GM19193 (cell line): Measurements from ENCODE around the gene ITIH4.

ENCODE experiments used
- POLR2A ChIP-seq: IDR thresholded peaks from 4 replicates; pipeline ENCODE4 v1.6.1; 2011; ENCODE audit not compliant: insufficient read depth, insufficient read length; ENCODE audit errors: extremely low read depth

ITIH4 gene

DNA sequence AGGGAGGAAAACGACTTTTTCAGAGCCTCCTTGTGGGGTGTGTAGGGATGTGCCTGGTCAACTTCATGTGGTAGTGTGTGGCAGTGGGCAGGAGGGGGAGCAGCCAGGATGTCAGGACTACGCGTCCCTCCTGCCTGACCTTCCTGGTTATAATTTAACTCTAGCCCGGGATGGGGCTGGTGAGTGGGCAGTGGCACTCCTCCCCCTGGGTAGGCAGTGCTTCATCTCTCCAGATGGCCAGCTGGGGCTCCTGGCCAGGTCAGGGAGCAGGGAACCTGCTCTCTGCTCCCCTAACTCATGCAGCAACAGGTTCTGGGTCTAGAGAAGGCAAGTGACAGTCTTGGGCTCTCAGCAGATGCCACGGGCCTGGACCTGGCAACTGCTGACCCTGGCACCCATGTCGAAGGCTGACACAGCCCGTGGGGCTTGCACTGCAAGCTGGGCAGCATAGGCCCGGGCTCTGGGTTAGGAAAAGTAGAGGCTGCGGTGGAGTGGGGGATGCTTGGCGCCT lies 2.6 kb downstream of the ITIH4 start:
- TF ChIP-seq POLR2A, result no peak

DNA sequence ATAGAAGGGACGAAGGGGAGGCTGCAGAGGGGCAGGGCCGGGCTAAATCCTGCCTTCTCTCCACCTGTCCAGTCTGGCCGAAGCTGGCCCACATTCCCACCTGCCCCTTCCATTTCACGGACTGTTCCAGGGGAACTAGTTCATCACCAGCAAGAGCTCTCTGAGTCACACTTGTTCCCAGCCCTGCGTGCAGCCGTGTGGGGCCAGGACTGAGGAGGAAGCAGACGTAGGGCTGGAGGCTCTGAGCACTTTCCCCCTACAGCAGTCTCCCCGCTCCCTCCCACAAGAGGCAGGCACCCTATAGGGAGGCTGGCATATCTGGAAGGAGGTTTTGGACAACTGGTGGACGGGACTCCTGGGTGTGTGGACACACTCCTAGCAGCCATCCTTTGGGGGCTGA lies 3.0 kb downstream of the ITIH4 start:
- no peak for TF ChIP-seq POLR2A

DNA sequence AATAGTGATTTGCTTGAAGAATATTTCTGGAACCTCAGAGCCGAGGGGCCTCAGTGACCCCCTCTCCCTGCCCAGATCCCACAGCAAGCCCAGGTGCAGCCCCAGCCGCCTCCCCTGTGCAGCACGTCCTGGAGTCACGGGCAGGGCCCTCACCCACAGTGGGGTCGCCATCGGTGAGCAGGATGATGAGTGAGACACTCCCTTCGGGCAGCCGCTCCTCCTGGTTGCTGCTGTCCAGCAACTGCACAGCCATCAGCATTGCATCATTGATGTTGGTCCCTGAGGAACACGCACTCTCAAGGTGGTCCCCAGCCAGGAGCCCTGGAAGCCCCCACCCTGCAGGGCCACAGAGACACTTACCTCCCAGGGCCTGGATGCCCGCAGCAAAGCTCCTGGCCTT lies 6.4 kb downstream of the ITIH4 start:
- TF ChIP-seq POLR2A, result no peak

DNA sequence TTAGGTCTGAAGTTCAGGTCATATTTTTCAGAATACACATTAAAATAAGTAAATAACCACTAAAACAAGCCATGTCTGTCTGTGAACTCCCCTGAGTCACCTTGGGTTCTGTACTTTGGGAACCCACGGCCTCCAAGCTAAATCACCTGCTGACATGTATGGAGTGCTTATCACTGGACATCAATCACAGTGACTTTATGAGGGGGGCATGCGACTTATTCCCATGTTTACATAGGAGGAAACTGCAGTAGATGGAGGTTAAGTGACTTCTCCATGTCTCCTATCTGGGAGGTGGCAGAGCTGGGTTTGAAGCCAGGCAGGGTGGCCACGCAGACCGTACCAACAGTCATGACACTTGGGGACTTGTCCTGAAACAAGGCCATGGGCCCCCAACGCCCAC lies 8.1 kb downstream of the ITIH4 start:
- TF ChIP-seq POLR2A, result no peak

DNA sequence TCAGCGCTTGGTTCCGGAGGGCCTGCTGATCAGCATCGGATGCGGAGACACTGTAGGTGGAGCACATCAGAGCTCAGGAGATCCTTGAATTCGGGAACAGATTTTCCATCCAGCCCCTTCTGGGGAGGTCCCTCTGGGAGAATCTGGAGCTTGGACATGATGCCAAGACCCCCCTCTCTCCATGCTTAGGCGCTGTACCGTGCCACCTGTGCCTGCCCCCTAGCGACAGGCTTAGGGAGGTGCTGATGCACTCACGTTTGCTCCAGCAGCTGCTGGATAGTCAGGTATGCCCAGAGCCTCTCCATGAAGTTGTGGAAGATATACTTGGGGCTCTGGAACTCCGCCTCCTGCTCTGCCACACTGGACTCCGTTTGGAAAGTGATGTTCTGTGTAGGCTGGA lies 9.7 kb downstream of the ITIH4 start:
- TF ChIP-seq POLR2A, result no peak

DNA sequence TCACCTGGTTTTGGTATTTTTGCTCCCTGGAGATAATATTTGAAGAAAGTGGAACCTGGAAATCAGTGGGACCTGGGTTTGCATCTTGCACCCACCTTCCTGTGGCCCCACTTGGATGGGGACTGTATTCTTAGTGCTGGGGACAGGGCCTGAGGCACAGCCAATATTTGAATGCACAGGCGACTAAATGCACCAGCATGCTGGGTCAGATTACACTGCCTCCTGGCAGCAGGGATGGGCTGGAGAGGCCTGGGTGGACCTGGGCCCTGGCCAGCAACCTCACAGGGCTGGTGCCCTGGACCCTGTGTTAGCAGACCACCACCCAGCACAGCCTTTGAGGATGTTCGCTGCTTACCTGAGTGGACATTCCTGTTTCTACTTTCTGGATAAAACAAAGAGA lies 10.5 kb downstream of the ITIH4 start:
- no peak for TF ChIP-seq POLR2A

DNA sequence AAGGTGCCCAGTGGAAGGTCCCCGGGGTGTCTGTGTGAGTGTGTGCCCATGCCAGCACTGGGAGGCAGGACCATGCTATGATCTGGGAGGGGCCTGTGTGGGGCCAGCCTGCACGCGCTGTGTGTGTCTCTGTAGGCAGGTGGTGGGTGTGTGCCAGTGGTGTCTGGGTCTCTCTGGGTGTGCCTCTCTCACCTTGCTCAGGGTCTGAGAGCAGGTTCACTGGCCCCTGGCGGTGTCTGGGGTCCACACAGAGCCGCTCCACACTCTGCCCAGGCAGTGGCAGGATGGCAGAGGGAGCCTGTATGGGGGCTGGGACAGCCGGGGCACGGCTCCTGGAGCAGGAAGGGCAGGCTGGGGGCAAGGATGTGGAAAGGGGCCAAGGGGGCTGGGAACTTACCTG lies 12.6 kb downstream of the ITIH4 start:
- no peak for TF ChIP-seq POLR2A

DNA sequence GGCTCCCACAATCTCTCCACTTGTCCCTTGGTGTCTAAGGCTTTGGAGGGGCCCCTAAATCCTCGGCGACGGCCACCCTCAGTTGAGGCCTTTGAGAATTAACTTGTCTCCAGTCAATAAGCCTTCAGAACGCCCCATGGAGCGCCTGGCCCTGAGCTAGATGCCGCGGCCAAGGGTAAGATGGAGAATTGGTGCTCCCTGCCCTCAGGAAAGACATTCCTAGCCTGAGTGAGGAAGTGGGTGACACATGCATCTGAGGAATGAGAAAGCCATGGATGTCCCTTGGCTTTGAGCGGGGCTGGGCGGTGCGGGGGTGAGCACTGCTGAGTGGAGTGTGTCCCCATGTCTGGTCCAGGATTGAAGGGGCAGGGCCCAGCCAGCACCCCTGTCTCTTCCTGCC lies 13.3 kb downstream of the ITIH4 start:
- TF ChIP-seq POLR2A, result no peak

DNA sequence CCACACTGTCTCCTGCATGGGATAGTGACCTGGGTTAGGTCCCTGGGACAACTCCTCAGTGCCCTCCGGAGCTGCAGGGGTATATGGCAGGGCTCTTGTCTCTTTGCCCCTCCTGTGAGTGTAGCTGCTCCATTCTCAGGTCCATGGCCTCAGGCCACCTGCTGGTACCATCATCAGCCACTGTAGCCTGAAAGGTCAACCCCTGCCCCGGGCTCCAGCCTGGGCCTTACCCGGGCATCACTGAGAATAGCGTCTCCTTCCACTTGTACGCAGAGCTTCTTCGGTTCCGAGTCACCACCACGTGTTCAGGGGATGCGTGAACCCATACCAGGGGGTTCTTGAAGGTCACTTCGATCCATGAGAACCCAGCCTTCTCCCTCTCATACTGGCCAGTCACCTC lies 13.8 kb downstream of the ITIH4 start:
- TF ChIP-seq POLR2A, result no peak

DNA sequence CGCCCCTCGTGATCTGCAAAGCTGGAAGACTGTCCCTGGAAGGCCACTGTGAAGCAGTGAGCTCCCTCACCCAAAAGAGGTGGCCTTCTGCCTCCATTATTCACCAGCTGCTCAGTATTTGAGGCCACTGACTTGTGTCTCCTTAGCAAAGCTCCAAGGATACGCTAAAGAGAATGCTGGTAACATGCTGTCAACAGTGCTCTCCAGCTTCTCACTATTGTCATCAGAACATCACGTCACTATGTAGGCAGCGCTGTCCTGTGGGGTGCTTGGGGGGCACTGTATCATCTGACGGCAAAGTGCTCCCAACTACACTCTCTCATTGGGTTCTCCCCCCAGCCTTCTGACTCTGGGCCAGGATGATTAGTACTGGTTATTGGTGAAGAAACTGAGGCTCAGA lies 14.3 kb downstream of the ITIH4 start:
- no peak for TF ChIP-seq POLR2A

DNA sequence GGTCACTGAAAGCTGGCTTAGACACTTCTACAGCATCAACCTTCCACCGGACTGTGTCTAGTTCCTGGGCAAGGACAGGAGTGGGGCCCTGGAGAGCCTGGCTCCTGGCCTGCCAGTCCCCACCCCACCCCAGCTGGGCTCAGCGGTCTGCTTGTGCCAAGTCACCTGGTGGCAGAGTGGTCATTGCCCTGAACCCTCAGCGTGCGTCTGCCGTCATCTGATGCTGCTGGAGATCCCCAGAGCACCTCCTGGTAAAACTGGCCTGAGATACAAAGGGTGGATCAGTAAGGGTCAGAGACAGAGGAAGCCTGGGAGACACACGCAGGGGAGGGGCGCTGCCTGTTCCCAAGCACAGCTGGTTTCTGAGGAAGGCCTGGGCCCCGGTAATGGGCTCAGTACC lies 16.7 kb downstream of the ITIH4 start:
- TF ChIP-seq POLR2A, result no peak

DNA sequence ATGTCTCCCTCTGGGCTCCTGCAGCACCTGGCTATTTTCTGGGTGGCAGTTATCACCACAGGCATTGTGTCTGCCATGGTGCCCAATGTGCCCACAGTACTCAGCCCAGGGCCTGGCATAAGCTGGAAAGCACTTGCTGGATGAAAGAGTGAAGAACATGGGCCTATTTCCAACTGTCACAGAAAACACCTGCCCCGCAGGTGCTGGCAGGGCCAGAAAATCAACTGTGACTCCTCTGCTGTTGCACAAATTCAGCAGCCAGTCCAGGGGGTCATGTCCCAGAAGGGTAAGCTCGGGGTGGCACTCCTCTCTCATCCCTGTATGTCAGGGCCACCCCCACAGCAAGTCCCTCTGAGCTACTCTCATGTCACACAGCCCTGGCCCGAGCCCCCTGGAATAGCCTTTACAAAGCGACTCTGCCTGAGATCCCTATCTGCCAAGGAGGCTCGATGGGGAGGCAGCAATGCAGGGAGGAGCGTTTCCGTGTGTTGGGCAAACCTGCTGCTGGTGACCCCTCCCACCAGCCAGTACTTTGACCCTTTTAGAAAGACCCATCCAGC lies 18.9 kb downstream of the ITIH4 start:
- no peak for TF ChIP-seq POLR2A

DNA sequence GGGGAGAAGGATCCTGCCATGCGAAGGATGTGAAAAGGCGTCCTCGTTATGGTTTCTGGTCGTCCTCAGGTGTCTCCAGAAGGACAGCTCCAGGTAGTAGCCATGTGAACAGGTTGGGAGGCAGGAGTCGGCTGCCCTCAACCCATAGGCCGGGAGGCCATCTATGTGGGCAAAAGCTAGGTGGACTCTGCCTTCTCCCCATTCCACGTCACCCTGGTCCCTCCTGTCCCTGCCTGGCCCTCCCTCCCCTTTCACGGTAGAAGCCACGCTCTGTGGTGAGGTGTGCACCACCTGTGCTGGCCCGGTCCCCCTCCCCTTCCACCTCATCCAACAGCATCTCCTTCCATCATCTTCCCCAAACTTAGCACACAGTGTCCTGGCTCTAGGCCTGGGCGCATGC lies 19.5 kb downstream of the ITIH4 start:
- no peak for TF ChIP-seq POLR2A

DNA sequence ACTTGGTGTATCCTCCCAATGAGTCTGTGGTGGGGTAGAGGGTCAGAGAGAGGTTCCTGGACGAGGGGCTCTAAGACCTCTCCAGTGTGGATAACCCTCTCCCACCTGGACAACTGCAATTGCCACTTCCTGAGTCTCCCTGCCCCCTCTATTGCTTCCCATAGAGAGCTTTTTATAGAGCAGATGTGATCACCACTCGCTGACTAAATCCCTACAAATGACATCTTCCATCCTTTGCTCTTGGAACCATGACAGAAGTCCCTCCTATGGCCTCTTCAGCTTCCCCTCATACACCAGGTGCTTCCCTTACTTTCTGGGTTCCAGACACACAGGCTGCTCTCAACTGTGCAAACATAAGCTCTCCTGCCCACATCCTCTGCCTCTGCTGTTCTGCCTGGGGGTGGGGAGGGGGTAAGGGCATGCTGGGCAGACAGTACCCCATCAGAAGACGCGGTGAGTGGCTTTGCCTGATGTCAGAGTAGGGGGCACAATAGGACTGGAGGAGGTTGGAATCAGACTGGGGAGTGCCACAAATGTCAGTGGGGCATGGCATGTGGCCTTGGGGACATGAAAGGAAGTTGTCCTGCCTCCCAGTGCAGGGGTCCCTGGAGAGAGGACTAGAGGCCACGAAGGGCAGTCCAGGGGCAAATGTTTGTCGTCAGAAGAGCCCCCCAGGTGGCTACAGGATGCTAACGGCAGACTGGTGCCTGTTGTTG lies 20.7 kb downstream of the ITIH4 start:
- no peak for TF ChIP-seq POLR2A

DNA sequence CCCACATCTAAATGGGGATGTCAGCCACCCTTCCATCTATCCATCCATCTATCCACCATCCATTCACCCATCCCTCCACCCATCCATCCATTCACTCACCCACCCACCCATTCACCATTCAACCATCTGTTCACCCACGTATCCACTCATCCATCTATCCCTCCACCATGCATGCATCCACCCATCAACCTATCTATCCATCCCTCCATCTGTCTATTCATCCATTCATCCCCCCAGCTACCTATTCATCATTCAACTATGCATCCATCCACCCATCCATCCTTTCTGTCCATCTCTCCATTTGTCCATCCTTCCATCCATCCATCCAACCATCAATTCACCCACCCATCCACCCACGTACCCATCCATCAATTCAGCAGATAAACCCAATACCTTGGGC lies 21.3 kb downstream of the ITIH4 start:
- no peak for TF ChIP-seq POLR2A

DNA sequence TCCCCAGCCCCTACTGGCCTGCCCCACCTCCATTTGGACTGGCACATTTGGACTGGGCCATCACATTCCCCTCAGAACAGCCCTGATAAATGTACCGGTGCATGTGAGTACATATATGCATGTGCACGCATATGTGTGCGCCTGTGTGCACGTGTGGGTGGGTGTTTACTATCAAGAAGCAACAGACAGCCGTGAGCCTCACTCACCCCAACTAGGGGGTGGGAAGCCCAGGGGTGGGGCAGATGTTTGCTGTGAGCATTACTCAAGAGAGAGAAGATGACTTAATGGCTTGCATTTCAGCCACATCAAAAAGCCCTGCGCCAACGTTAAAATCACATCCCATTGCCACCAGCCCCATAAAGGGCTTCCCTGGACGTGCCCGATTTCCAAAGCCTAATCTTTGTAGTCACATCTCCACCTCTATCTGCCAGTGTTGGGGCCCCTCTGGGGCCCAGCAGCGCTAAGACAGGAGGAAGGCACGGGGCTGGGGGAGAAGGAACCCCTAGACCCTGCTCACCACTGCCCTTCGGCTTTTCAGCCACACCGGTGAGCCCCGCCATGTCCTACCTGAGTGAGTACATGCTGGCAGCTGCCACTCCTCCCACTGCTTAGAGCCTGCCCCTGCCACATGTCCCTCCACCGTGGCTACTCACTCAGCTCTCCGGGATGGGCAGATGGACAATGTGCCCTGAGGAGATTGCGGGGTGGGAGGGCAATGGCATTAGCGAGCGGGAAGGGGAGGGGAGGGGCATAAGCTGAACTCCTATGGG lies 25.0 kb downstream of the ITIH4 start:
- TF ChIP-seq POLR2A, result no peak
